Hematopoietic multipotent progenitor cell treated with erythropoietin and hydrocortisone succinate and interleukin-3 and kit ligand, for 4 days (in vitro differentiated cells): Measurements from ENCODE around the gene GJA5.

ENCODE experiments used
- DNase-seq: peaks from one replicate; pipeline ENCODE4 v3.0.0-alpha.2; 2015

GJA5 gene

DNA sequence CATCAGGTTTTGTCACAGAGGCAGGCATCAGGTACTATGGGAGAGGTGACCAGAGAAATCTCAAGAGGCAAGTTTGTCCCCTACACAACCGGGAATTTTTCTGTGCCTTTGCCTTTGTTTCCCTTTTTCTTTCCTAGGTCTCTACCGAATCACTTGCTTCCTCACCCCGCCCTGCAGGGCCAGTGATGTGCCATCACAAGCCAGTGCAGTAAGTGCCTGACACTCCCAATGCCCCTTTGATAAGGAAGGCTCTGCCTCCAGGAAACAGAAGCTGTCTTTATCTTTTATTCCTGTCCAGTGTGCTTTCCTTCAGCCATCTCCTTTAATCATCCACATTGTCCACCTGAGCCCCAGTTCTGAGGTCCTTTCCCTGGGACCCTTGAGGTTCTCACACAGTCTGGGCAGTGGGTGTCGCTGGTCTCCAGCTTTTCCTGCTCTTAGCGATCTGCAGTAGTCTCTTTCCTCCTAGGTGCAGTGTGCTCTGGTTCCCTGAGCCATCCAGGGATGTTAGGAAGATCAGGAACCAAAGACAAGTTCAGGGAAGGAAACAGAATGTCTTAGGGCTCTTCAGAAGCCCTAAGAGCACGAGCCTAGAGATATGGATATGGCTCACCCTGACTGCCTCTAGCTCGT, 36.6 kb downstream of the GJA5 start:
- peak; percentile 66 for DNase-seq

DNA sequence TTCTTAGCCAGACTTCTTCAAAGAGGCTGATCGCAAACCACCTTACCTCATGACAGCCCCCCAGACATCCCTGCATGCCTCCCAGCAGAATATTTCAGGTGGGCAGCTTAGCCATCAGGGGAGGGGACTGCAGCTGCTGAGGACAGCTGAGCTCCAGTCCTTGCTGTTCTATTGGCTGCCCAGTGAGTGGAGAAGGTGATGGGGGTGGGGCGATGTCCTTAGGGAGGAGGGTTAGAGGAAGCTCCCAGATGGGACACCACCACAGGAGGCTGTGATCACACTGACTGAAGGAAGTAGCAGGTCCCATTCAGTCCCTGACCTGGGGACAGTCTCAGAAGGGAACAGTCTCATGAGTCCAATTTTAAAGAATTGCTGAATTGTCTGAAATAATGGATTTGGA, 38.3 kb downstream of the GJA5 start:
- DNase-seq = no peak

DNA sequence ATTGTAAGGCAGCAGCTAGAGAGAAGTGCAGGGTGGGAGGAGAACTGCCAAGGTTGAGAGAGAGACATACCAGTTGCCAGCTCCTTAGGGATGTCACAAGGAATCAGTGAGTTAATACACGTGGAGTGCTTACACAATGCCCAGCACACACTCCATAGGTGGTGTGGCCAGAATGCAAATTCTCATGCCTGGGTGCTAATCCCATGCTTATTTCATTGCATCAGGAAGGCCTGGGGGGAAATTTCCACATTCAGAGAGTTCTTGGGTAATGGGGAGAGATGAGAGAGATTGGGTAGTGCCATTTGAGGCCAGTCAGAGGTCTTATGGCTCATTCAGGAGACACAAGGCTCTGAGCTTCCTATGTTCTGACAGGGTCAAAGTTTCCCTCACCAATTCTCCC, 38.7 kb downstream of the GJA5 start:
- no peak for DNase-seq

DNA sequence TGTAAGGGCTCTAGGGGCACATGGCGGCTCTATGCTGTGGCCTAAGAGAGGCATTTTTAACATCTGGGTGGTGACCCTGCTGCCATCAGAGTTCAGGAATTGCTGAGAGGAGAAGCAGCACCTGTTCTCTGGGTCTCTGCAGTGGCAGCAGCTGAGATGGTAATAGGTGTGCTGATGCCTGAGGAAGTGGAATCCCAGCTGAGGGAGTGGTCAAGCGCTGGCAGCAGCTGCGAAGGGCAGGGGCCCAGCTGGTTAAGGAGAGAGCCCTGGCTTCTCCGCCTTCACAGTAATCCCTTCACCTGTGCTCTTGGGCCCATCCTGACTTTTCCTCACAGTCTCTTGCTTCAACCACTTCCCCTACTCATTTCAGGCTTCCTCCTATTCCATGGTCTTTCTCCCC, 39.8 kb downstream of the GJA5 start:
- no peak for DNase-seq

DNA sequence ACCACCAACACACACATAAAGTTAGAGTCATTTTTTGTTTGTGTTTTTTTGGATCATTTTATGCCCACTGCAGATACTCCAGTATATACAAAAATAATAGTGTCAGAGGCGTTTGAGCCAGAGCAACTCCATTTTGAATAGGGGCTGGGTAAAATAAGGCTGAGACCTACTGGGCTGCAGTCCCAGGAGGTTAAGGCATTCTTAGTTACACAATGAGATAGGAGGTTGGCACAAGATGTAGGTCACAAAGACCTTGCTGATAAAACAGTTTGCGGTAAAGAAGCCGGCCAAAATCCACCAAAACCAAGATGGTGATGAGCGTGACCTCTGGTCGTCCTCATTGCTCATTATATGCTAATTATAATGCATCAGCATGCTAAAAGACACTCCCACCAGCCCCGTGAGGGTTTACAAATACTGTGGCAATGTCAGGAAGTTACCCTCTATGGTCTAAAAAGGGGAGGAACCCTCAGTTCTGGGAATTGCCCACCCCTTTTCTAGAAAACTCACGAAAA, 40.6 kb downstream of the GJA5 start:
- no peak for DNase-seq

DNA sequence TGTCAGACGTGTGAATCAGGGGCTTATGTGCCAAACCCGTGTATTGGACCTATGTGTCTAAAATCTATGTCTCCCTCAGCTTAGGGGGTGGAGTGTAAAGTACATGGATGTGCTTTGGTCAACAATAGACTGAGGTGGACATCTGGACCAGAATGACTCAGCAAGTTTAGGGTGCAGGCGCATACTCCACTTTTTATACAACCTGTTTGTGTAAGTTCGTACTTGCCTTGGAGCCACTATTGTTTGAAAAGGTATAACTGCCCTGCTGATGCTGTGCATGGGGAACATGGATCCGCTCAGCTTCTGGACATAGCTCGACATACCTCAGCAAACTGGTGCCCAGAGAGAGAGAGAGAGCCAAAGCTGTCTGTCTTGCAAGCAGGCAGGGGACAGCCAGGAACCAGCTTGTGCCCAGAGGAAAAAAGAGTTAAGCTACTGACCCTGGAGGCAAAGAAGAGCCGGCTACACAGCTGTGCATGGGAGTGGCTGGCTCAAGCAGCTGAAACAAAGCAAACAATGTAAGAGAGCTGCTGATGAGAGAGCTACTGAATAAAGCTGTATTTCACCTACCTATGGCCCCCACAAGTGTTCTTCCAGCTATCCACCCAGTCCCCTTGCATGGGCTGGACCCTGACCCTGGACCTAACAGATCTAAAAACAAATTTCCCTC, 41.2 kb downstream of the GJA5 start:
- DNase-seq = no peak

DNA sequence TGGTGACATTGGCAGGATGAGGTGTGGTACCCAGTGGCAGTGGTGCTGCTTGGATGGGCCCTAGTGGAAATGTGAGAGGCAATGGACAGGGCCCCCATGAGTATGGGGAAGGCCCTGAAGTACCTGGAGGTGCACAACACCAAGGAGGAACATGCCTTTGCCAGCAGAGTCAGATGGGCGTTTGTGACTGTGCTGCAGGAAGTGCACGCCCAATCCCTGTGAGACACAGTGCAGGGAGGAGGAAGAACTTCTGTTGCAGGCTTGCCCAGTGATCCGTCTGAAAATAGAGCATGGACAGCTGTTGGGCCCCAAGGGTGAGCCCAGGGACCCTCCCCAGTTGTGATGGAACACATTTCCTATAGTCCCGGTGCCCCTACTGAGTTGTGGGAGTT, 42.7 kb downstream of the GJA5 start:
- DNase-seq = peak; percentile 65

DNA sequence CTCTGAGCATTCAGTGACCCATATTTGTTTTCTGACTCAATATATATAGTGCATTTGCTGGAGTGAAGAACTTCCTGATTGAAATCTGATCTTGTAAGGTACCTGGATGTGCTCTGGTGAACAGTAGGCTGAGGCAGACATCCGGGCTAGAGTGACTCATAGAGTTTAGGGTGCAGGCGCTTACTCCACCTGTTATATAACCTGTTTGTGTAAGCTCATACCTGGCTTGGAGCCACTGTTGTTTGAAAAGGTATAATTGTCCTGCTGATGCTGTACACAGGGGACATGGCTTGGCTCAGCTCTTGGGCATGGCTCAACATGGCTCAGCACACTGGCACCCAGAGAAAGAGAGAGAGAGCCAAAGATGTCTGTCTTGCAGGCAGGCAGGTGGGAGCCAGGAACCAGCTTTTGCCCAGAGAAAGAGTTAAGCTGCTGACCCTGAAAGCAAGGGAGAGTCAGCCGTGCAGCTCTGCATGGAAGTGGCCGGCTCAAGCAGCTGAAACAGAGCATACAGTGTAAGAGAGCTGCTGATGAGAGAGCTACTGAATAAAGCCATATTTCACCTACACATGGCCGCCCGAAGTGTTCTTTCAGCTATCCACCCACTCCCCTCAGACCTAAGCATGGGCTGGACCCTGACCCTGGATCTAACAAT, 43.2 kb downstream of the GJA5 start:
- no peak for DNase-seq

DNA sequence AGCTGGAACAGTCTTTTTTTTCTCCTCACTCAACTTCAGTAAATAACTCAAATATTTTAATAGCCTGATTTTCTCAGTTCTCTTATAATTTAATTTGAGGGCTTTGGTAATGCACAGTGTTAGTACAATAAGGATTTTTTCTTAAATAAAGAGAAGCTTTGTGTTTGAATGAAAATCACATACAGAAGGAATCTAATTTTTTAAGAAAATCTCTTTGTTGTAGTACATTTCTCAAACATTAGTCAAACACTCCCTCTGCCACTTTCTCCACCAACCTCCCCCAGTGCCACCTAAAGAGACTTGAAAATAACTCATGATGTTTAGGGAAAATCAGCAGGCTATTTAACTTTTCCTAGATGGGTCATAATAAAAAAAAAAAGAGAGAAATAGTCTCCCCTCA, 47.8 kb downstream of the GJA5 start:
- no peak for DNase-seq
